ENCODE measurements around the gene EPM2AIP1.
"Not testable (repeated sequence)": the region's sequence is repeated elsewhere in the genome, so short reads cannot be mapped to it uniquely, and the experiment has no call there.

The EPM2AIP1 gene

DNA sequence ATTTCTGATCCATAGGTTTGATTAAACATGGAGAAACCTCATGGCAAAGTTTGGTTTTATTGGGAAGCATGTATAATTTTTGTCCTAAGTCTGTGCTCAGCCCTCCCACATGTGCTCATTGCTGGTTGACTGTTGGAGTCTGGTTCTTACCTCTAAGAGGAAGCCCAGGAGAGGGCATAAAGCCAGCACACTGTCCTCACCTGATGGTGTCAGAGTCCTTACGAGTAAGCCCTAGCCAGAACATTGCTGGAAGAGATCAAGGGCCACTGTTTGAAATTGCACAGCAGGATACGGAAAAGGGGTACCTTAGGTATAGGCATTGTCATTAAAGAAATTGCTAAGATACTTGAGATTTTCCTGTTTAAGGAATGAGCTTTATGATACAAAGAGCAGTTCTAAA, 21.7 kb upstream of the EPM2AIP1 start:
- no peak for DNase-seq

DNA sequence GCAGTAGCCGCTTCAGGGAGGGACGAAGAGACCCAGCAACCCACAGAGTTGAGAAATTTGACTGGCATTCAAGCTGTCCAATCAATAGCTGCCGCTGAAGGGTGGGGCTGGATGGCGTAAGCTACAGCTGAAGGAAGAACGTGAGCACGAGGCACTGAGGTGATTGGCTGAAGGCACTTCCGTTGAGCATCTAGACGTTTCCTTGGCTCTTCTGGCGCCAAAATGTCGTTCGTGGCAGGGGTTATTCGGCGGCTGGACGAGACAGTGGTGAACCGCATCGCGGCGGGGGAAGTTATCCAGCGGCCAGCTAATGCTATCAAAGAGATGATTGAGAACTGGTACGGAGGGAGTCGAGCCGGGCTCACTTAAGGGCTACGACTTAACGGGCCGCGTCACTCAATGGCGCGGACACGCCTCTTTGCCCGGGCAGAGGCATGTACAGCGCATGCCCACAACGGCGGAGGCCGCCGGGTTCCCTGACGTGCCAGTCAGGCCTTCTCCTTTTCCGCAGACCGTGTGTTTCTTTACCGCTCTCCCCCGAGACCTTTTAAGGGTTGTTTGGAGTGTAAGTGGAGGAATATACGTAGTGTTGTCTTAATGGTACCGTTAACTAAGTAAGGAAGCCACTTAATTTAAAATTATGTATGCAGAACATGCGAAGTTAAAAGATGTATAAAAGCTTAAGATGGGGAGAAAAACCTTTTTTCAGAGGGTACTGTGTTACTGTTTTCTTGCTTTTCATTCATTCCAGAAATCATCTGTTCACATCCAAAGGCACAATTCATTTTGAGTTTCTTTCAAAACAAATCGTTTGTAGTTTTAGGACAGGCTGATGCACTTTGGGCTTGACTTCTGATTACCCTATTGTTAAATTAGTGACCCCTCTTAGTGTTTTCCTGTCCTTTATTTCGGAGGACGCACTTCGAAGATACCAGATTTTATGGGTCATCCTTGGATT, 674 bp upstream of the EPM2AIP1 start, which contains the start of gene MLH1:
TSS of gene MLH1 (plus strand) at position 193 of the 958 bp plus-strand sequence. CDS start at position 223, 30 bp downstream.
- peak; percentile 100 for DNase-seq

DNA sequence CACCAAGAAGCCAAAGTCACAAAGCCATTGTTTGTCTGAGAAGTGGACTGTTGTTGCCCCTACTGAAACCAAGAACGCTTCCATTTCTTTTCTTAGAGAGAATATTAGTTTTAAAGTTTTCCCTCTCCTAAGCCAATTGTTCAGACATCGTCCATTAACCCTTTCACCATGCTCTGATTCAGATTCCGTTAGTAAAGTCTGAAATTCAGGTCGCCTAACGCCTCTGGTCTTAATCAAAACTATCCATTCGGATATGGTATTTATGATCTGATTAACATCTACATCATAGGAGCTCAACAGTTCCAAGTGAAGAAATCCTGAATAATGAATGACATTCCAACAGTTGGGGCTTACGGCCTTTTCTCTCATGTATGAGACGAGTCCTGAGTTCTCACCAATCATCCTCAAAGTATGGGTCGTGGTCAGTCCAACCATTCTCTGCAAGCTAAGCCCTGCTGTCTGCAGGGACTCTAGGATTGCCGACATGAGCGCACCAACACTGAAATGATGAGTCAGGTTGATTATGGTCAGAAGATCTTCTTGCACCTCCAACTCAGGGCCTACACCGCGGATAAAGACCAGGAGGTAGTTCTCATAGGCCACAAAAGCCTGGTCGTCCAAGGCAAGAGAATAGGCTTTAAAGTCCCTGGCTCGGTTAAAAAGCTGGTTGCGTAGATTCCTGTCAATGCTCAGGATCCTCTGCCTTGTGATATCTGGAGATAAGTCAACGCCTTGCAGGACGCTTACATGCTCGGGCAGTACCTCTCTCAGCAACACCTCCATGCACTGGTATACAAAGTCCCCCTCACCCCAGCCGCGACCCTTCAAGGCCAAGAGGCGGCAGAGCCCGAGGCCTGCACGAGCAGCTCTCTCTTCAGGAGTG, 767 bp downstream of the EPM2AIP1 start:
- DNase-seq, result no peak

DNA sequence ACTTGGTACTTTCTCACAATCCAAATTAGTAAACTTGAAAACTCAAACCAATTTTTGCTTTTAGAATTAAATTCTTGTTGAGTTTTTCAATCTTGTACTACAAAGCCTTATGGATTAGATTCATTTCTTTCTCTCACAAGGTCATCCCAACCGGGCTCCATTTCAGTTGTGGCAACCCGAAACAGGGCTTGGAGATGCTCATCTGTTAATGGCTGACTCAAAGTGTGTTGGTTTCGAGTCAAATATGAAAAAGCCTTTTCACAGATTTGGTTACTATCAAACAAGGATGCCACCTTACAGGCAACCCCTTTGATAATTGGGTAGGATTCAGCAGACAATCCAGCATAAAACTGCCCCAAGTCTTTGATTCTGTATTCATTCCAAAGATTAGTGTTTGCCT, 1.8 kb downstream of the EPM2AIP1 start:
- DNase-seq, result no peak

DNA sequence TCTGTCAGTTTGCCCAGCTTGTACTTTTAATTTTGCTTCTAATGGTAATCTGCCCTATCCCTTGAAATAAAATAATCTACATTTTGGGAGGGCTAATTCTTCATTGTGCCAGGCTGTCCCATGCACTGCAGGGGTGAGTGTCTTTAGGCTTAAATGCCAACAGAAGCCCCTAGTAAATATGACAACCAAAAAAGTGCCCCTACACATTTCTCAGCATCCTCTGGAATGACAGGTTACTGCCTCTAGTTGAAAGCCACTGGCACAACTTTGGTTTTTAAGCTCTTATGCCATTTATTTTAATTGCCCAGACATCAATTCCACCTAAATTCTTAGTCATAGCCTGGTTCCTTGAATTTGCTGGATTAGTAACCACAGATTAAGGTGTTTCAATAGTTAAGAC, 3.4 kb downstream of the EPM2AIP1 start:
- DNase-seq, result no peak

DNA sequence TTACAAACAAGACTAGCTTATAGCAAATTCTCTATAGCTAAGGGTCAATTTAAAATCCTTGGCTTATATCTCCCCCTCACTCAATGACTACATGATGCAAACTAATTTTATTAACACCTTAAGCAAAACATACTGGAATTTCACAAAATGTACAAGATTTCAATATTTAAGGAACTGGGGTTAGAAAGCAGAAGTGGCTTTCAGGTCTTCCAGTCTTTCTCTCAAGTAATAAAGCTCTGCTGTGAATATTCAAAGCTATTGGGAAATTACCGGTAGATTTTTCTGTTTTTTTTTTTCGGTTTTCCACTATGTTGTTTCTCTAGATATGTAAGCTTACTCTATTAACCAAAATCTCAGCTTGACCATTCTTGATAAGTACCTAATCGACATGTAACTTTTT, 3.9 kb downstream of the EPM2AIP1 start:
- no peak for DNase-seq

DNA sequence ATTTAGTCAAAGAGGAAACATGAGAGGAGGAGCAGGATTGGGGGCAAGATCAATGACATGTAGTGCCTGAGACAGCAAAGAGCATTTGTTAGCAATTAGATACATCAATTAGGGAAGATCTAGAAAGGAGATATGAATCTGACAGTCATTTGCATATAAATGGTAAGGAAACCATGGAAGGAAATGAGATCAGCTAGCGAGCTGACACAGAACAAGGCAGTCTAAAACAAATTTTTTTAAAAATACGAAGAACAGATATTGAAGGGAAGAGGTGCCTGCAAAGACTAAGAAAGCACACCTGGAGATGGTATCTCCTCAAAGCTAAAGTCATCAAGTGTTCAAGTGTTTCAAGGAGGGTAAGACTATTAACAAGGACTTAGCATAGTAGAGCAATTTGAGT, 4.6 kb downstream of the EPM2AIP1 start:
- DNase-seq, result no peak

DNA sequence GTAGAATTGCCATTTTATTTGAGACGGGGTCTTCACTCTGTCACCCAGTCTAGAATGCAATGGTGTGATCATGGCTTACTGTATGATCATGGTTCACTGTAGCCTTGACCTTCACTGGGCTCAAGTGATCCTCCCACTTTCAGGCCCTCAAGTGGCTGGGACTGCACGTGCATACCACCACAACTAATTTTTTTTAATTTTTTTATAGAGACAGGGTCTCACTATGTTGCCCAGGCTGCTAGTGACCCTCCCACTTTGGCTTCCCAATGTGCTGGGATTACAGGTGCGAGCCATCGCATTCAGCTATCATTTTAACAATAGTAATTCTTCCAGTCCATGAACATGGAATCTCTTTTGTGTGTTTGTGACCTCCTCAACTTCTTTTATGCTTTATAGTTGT, 11.9 kb downstream of the EPM2AIP1 start:
- DNase-seq, result no peak

DNA sequence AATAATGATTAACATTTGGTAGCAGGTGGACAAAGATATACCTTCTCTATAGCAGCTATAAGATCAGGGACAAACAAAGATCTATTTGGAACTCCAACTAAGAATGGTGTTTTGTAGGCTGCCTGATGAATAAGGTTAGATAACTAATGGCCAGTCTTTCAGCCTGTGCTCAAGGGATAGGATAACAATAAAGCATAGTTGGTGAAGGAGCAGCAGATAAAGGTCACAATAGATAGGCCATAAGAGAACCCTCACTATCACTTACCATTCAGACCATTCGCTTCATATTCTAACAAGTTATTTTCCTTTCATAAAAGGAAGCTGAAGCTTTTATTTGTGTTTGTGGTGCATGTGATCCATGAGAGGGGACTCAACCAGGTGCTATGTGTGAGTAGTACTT, 19.8 kb downstream of the EPM2AIP1 start:
- no peak for DNase-seq

DNA sequence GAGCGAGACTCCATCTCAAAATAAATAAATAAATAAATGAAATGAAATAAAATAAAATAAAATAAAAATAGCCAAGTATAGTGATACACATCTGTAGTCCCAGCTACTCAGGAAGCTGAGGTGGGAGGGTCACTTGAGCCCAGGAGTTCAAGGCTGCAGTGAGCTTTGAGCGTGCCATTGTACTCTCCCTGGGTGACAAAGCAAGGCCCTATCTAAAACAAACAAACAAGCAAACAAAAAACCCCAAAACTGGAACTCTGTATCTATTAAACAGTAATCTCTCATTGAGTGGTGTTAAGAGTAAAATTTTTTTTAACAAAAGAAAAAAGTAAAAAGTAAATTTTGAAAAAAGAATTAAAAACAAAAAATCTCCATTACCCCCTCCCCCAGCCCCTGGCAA, 20.8 kb downstream of the EPM2AIP1 start:
- DNase-seq, result no peak

DNA sequence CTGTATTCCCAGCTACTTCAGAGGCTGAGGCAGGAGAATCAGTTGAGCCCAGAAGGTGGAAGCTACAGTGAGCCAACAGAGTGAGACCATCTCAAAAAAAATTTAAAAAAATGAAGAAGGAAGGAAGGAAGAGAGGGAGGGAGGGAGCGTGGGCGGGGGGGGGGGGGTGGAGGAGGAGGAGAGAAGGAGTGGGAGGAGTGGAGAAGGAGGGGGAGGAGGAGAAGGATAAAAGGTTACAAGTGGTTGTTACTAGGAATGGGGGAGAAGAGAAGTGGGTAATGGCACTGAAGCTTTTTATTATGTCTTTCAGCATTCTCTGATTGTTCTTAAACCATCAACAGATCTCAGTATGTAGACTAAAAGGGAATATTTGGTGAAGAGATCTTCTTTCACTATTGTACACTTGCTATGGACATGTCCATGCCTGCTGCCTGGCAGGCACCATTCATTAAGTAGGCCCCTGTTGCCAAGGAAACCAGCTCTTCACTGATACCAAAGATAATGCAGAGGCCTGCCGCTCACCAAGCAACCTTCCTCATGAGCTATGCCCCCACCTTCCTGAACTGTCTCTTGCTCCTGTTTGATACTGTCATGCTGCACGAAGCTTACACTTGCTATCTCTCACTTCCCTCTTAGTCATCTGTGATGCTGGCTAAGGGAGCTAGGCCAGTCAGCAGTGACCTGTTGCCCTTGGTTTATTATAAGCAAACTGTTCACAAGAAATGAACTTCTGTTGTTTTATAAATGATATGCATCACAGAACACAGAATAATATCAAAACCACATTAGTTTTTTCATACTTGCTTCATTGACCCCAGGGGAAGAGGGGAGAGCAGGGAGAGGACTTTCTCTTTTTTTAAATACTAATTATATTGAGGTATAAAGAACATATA, 23.1 kb downstream of the EPM2AIP1 start:
- DNase-seq, result peak; percentile 25

DNA sequence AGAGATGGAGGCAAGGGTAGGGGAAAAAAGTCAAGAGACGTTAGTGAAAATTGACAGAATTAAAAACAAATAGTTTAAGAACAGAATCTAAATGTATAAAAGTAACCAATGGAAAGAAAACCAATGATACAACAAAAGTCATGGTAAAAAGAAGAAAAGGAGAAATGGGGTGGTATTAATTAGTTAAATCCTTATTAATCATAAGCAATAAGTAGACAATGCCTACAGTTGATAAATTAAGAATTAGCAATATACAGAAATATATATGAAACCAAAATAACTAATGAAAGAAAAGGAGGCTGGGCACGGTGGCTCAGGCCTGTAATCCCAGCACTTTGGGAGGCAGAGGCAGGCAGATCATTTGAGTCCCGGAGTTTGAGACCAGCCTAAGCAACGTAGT, 23.8 kb downstream of the EPM2AIP1 start:
- DNase-seq, result no peak

DNA sequence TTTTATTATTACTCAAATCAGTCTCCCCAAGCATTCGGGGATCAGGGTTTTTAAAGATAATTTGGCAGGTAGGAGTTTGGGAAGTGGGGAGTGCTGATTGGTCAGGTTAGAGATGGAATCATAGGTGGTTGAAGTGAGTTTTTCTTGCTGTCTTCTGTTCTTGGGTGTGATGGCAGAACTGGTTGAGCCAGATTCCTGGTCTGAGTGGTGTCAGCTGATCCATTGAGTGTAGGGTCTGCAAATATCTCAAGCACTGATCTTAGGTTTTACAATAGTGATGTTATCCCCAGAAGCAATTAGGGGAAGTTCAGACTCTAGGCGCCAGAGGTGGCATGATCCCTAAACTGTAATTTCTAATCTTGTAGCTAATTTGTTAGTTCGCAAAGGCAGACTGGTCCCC, 27.5 kb downstream of the EPM2AIP1 start:
- DNase-seq, result no peak

DNA sequence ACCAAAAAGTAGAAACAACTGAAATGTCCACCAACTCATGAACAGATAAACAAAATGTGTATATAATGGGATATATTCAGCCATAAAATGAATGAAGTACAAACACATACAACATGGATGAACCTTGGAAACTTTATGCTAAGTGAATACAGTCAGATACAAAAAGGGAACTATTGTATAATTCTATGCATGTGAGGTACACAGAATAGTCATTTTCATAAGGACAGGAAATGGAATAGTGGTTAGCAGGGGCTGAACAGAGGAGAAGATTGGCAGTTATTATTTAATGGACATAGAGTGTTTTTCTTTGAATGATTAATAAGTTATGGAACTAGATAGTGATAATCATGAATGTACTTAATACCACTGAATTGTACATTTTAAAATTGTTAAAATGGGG, 28.1 kb downstream of the EPM2AIP1 start:
- no peak for DNase-seq

DNA sequence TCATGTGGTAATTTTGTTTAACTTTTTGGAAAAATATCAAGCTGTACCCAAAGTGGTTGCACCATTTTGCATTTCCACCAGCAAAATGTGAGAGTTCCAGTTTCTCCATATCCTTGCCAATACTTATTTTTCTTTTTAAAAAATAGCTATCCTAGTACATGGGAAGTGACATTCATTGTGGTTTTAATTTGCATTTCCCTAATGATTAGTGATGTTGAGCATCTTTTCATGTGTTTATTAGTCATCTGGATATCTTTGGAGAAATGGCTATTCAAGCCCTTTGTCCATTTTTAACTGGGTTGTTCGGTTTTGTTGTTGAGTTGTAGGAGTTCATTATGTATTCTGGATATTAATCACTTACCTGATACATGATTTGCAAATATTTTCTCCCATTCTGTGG, 28.6 kb downstream of the EPM2AIP1 start:
- DNase-seq, result no peak

DNA sequence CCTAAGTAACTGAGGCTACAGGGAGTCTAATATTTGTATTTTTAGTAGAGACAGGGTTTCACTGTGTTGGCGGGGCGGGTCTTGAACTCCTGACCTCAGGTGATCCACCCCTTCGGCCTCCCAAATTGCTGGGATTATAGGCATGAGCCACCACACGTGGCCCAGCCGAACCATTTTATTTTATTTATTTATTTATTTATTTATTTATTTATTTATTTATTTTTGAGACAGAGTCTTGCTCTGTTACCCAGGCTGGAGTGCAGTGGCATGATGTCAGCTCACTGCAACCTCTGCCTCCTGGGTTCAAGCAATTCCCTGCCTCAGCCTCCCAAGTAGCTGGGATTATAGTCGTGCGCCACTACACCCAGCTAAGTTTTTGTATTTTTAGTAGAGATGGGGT, 29.9 kb downstream of the EPM2AIP1 start:
- not testable (repeated sequence) for DNase-seq

DNA sequence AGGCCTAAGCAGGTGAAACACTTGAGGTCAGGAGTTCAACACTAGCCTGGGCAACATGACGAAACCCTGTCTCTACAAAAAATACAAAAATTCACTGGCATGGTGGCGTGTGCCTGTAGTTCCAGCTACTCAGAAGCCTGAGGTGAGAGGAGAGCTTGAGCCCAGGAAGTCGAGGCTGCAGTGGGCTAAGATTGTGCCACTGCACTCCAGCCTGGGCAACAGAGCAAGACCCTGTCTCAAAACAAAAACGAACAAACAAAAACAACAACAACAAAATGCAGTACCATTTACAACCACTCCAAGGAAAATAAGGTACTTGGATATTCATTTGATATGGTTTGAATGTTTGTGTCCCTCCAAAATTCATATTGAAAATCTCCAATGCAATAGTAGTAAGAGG, 32.4 kb downstream of the EPM2AIP1 start:
- no peak for DNase-seq

DNA sequence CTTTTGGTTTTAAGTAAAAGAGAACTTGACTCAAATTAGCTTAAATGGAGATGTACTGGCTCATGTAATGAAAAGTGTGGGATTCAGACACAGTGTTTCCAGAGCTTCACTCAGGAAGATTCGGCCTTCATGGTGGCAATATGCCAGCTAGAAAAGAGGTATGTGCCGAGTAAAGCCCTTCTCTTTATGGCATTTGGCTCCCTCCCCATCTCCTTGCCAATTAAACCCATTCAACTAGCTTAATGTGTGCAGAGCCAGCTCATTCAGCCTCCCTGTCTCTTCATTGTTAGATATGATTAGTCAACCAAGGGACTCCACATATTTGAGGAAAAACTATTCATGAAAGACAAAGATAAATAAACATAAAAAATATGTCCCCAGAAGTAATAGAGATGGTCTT, 33.1 kb downstream of the EPM2AIP1 start:
- no peak for DNase-seq

DNA sequence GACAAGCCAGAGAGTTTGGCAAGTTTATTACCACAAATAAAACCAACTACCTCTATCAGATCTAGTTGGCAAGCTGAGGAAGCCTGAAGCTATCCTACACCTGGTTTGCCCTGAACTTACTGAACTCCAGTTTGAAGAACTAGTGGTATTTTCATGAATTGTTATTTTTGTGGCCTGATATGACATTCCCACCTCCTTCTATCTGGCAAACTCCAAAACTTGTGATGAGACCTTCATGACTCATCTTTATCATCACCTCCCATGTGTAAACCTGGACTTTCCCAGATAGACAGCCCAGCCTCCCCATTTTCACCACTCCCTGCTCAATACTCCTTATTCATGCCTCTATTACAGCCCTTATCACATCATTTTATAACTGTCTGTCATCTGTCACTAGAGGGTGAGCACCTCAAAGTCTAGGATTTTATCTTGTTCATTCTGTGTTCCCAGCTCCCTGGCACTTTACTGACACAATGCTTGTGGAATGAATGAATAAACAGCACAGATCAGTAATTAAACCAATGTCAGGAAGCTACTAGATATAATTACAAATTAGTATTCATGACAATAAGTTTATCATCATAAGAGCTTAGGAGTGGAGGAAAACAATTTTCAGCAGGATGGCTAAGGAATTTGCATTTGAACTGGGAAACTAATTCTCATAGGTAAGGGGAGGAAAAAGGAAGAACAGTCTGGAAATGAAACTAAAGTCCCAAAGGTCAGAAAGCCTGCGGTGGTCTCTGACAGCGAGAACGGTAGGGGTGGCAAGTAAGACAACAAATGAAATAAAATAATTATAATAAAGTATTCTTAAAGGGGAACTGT, 34.9 kb downstream of the EPM2AIP1 start:
- DNase-seq, result no peak

DNA sequence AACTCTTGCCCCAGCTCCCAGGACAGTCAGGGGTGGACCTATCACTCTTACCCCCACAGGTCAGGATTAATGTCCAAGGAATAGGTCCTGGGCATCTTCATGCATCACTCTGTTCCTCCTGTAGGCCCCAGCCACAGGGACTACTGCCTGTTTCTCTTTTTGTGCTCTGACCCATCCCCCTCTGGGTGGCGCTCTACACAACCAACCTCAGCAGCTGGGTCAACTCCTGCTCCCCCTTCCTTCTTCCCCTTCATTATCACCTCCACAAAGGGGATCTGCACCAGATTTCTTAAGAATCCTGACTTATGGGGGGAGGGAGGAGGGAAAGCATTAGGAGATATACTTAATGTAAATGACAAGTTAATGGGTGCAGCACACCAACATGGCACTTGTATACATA, 35.9 kb downstream of the EPM2AIP1 start:
- DNase-seq, result no peak

DNA sequence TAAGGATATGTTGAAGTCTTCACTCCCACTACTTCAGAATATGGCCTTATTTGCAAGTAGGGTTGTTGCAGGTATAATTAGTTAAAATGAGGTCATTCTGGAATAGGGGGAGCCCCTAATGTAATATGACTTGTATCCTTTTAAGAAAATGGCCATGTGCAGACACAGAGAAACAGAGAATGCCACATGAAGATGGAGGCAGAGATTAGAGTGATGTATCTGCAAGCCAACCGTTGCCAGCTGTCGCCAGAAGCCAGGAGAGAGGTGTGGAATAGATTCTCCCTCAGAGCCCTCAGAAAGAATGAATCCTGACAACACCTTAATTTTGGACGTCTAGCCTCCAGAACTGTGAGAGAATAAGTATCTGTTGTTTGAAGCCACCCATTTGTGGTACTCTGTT, 36.8 kb downstream of the EPM2AIP1 start:
- no peak for DNase-seq

Data from right kidney (tissue), 1 donor.